Transverse colon (tissue), 4 donors: ENCODE data around the gene NHLRC4.

Source experiments
- CTCF ChIP-seq, 5 experiments: fragments of 200-600 bp in 3 of 5; fragments of 450-650 bp in 2 of 5; sonication (generic) in 3 of 5; IDR thresholded peaks; 1 replicate in 2 of 5; 2 replicates in 3 of 5; pipeline ENCODE4 v1.5.1; 2016 to 2017; ENCODE audit warnings: antibody characterized with exemption in 5 of 5, inconsistent platforms in 3 of 5, mild to moderate bottlenecking in 2 of 5, moderate library complexity in 1 of 5
- POLR2A ChIP-seq: fragments of 450-650 bp; IDR thresholded peaks from one replicate; pipeline ENCODE4 v1.6.1; 2016; ENCODE audit warnings: antibody characterized with exemption, mild to moderate bottlenecking, moderate library complexity
- POLR2AphosphoS5 ChIP-seq, 3 donors: sonication (generic); formaldehyde crosslinking; IDR thresholded peaks; one replicate each; pipeline ENCODE4 v1.6.1; 2016; ENCODE audit warnings: antibody characterized with exemption in 3 of 3

- TF ChIP-seq CTCF (IDR thresholded peaks at IDR 0.05) (no peak), POLR2AphosphoS5 (IDR thresholded peaks at IDR 0.05) (peak in 1 of 3 donors; percentile 3), POLR2A (peak; percentile 19)
These were observed 31.1 kb upstream of the NHLRC4 start for GRCh38 chr16:535446-536405.
